HL-60/S4 treated with phorbol 12-myristate 13-acetate at 8.2 ng/mL for 4 days and 3 days (cell line): ENCODE results near the gene PNKD.

Experiments used
- in situ Hi-C: fragments of 300-500 bp; cut with MboI; formaldehyde crosslinking; loops from 2 replicates; pipeline ENCODE4 v1.15.0; 2022; ENCODE audit warnings: low sequenced_read_pairs

The PNKD gene

DNA sequence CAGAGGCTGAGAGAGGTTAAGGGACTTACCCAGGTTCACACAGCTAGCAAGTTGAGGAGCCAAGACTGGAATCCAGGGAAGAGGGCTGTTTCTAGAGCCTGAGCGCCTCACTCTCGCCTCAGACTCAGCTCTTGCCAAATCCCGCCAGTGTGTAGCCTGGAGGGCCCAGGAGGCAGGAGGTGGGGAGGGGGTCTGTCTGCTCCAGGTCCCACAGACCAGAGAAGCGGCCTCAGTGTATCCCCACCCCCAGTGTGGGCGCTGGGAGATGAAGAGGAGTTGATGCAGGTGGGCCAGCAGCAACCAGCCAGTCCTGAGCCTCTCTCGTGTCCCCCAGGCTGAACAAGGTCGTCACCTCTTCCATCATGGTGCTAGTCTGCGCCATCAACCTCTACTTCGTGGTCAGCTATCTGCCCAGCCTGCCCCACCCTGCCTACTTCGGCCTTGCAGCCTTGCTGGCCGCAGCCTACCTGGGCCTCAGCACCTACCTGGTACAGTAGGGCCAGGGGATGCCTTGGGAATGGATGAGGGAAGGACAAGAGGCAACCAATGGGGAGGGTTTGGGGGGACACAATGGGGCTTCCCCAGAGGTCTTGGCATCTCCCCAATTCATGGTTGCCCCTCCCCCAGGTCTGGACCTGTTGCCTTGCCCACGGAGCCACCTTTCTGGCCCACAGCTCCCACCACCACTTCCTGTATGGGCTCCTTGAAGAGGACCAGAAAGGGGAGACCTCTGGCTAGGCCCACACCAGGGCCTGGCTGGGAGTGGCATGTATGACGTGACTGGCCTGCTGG lies 124.2 kb downstream of the PNKD start:
- in situ Hi-C loops, result loop anchor here (10.0 kb wide), 1 partner anchor 110 kb away; no protein-coding TSS in a partner anchor

GRCh38 chr2:218395090-218395444 lies 124.7 kb downstream of the PNKD start:
- in situ Hi-C loops, result loop anchor here (10.0 kb wide), 1 partner anchor 110 kb away; no protein-coding TSS in a partner anchor

GRCh38 chr2:218395456-218395825 lies 125.1 kb downstream of the PNKD start:
- in situ Hi-C loops, result loop anchor here (10.0 kb wide), 1 partner anchor 111 kb away; no protein-coding TSS in a partner anchor

DNA sequence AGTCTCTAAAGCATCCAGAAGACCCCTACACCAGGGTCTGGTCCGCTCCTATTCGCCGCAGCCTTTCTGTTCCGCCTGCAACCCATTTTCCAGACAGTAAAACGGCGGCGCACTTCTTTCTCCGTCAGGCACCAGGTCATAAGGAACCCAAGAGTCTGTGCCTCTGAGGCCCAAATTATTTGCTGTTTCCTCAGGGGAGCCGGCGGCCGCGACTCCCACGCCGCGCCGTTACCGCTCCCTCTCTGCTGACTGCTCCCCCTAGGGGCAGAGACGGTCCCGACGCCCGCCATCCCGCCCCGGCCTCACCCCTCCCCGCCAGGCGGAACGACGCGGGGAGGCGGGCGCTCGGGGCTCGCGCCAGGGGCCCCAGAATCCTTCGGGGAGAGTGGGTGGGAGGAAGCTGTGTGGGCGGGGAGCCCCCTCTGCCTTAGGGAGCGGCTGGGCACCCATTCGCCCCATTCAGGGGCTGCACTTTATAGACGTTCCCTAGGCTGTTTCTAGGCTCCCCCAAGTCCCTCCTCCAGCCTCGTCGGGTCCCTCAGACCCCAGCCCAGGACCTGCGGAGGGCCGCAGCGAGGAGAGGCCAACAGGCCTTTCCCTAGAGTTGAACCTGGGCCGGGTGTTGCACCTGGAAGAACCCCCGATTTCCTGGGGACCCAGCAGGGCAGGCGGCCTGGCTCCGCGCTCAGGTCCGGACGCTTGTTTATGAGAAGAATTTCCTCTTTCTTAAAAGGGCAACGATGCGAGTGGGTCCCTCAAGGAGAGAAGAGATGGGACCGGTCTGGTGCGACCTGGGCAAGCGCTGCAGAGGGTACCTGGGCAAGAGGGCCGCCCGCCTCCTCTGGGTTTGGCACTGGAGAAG lies 125.7 kb downstream of the PNKD start:
- in situ Hi-C loops, result loop anchor here (10.0 kb wide), 1 partner anchor 111 kb away; no protein-coding TSS in a partner anchor
